ENCODE data around the gene CD37. TPM values are rescaled to one million over a fixed set of nuclear protein-coding genes. Genes with fewer than 3 reads are reported as not detected.
"Not testable (repeated sequence)": the region's sequence is repeated elsewhere in the genome, so short reads cannot be mapped to it uniquely, and the experiment has no call there.

CD37 gene
- polyA plus RNA-seq, 1 donor = 5.9 TPM

DNA sequence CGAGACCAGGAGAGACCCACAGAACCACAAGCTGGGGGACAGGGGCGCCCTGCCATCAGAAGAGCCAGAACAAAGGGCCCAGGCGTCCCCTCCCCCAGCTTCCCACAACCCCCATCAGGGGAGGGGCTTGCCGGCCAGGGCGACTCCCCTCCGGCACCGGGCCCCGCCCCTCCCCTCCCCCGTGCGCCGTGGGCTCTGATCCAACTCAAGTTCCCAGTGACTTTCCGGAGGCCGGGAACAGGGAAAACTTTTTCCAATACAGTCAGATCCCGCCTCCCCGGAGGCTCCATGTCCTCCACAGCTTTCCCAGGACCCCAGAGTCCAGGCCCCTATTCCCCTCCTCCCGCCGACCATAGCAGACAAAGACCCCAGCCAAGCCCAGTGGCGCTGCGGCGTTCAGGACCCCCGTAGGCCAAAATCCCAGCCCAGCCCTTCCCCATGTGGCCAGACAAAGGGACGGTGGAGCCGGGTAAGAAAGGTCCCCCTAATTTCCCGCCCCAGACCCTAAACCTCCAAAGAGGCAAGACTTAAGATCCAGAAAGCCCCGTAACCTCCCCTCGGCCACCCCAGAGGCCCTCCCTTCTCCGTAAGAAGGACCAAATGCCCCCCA lies 26.3 kb downstream of the CD37 start:
- H3K4me3 ChIP-seq (ENCODE audit: low read length) = peak overlapping the region; percentile 81

DNA sequence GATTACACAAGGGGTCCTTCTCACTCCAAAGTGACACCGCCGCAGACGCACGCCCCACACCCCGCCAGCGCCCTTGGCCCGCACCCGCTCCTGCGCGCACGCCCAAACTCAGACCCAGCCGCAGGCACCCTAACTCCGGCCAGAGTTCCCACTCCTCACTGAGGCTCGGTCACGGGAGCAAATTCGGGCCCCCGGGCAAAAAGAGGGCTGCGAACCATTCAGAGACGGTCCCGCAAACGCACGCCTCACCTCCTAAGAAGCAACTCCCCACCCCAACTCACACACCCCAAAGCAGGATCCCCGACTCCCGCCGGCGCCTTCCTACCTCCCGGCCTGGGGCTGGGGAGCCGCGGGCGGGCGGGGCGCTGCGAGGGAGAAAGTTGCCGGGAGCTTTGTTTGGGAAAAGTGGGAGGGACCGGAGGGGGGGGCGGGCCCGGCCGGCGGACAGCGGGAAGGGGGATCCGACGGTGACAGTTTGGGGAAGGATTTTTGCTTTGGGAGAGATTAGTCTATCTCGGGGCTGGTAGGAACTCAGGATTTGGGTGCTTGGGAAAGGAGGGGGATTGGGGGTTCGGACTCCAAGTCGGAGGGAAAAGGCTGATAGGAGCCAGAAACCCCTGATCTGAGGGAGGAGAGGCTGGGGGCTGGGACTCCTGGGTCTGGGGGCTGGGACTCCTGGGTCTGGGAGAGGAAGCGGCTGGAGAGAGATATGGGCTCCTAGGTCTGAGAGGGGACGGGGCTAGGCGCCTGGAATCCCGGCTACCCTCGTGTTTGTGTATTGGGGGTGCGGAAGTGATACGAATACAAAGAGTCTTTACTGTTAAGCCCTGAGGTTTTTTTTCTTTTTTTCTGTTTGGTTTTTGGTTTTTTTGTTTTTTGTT lies 27.1 kb downstream of the CD37 start, which contains the start of gene TEAD2:
Gene TEAD2, minus strand, starts transcription at position 369 of the 881 bp plus-strand sequence. CDS start 2,341 bp downstream, outside the sequence.
- H3K4me3 ChIP-seq (ENCODE audit: low read length) = peak within 1 kb of the TSS; percentile 81
- peak in 1 of 2 donors; percentile 47 for DNase-seq

More for the DNA sequence above, 26.3 kb downstream of the CD37 start:
- Histone ChIP-seq H3K9me3 (ENCODE audit: control insufficient read depth, low read depth, low read length) (peaks cover 7% of the 10 kb centered on the region), H3K36me3 (ENCODE audit: control insufficient read depth, insufficient read depth, low read length) (peaks cover 5% of the 10 kb centered on the region), H3K27ac (ENCODE audit: low read length) (peak overlapping the region; percentile 90), H3K27me3 (ENCODE audit: control insufficient read depth, insufficient read depth, low read length) (peaks cover 54% of the 10 kb centered on the region), H3K4me1 (ENCODE audit: control insufficient read depth, insufficient read depth, low read length) (peaks cover 5% of the 10 kb centered on the region)
- peak; percentile 64 for DNase-seq
- no CpG with 5 or more reads among the region's 27 CpGs for WGBS (ENCODE audit: insufficient coverage, low lambda C conversion rate)

DNA sequence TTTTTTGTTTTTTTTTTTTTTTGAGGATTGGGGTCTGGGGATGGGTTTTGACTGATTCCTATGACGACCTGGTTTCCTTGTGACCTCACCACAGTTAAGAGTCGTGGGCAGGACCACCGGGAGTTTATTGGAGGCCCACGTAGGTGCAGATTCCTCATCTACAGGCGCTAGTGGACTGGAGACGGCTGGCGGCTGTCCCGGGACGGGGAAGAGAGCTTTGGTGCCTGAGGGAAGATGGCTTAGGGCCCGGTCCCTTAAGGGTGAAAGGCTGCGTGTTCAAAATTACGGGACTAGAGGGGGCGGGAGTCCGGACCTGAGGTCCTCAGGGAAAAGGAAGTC lies 27.7 kb downstream of the CD37 start:
- peaks cover 54% of the 10 kb centered on the region for H3K27me3 ChIP-seq (ENCODE audit: control insufficient read depth, insufficient read depth, low read length)
- WGBS (ENCODE audit: insufficient coverage, low lambda C conversion rate) = no CpG with 5 or more reads among the region's 14 CpGs
- H3K4me3 ChIP-seq (ENCODE audit: low read length) = peak overlapping the region; percentile 81
- peaks cover 5% of the 10 kb centered on the region for H3K4me1 ChIP-seq (ENCODE audit: control insufficient read depth, insufficient read depth, low read length)
- H3K36me3 ChIP-seq (ENCODE audit: control insufficient read depth, insufficient read depth, low read length) = no peaks in the 10 kb centered on the region
- peaks cover 7% of the 10 kb centered on the region for H3K9me3 ChIP-seq (ENCODE audit: control insufficient read depth, low read depth, low read length)
- H3K27ac ChIP-seq (ENCODE audit: low read length) = peak overlapping the region; percentile 90
- DNase-seq = peak in 1 of 2 donors; percentile 30

More for the DNA sequence above, 27.1 kb downstream of the CD37 start, which contains the start of gene TEAD2:
- H3K27ac ChIP-seq (ENCODE audit: low read length) = peak within 1 kb of the TSS; percentile 90
- H3K4me1 ChIP-seq (ENCODE audit: control insufficient read depth, insufficient read depth, low read length) = peaks cover 5% of the 10 kb centered on the region
- WGBS (ENCODE audit: insufficient coverage, low lambda C conversion rate) = no CpG with 5 or more reads among the region's 52 CpGs
- peaks cover 7% of the 10 kb centered on the region for H3K9me3 ChIP-seq (ENCODE audit: control insufficient read depth, low read depth, low read length)
- peaks cover under 1% of the 10 kb centered on the region for H3K36me3 ChIP-seq (ENCODE audit: control insufficient read depth, insufficient read depth, low read length)
- peaks cover 54% of the 10 kb centered on the region for H3K27me3 ChIP-seq (ENCODE audit: control insufficient read depth, insufficient read depth, low read length)

DNA sequence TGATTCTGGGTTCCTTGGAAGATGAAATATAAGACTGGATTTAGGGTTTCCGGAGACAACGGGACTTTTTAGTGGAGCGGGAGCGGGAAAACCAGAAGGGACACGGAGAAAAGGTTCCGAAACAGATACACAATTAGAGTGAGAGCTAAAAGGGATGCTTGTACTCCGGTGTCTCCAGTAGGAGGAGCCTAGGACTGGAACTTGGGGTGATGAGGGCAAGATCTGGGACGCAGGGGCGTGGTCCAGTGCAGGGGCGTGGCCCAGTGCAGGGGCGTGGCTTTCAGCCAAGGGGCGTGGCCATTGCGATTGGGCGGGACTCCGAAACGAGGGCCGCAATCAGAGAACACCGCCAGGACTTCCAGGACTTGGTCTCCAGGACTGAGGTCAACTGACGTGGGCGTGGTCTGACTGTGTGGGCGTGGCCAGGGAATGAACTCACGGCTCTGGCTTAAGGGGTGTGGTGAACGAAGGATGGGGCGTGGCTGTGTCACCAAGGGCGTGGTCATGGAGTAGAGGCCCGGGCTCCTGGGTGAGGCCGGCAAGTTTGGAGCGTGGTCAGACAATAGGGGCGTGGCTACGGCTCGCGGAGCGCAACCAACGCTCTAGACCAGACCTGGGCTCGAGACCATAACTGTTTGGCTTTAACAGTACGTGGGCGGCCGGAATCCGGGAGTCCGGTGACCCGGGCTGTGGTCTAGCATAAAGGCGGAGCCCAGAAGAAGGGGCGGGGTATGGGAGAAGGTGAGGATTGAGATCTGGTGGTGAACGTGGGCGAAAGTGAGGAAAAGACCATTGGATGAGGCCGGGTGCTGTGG lies 28.3 kb downstream of the CD37 start, which contains the start of gene DKKL1:
Gene DKKL1, plus strand, starts transcription at position 610 of the 815 bp plus-strand sequence. Its CDS starts 122 bp downstream, at position 732.
- DNase-seq = peak; percentile 80 to 85
- Histone ChIP-seq H3K9me3 (ENCODE audit: control insufficient read depth, low read depth, low read length) (peaks cover 7% of the 10 kb centered on the region), H3K27ac (ENCODE audit: low read length) (peak within 1 kb of the TSS; percentile 90), H3K4me3 (ENCODE audit: low read length) (peak within 1 kb of the TSS; percentile 81), H3K27me3 (ENCODE audit: control insufficient read depth, insufficient read depth, low read length) (peaks cover 54% of the 10 kb centered on the region), H3K36me3 (ENCODE audit: control insufficient read depth, insufficient read depth, low read length) (no peaks in the 10 kb centered on the region), H3K4me1 (ENCODE audit: control insufficient read depth, insufficient read depth, low read length) (peaks cover 5% of the 10 kb centered on the region)
- 10% methylated on average over 5 of the region's 46 CpGs for WGBS (ENCODE audit: insufficient coverage, low lambda C conversion rate)

DNA sequence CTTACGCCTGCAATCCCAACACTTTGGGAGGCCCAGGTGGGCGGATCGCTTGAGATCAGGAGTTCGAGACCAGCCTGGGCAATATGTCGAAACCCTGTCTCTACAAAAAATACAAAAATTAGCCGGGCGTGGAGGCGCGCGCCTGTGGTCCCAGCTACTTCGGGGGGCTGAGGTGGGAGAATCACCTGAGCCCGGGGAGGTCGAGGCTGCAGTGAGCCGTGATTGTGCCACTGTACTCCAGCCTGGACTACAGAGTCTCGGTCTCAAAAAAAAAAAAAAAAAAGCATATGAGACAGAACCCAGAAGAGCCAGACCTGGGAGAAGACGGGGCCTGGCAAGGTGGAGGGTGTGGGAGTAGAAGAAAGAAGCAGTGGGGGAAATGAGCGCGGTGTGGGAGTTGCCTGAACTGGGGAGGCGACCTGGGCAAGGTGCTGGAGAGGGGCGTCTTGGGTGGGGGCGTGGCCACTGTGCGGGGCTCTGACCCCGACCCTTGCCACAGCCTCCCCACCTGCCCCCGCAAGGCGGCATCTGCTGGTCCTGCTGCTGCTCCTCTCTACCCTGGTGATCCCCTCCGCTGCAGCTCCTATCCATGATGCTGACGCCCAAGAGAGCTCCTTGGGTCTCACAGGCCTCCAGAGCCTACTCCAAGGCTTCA lies 29.0 kb downstream of the CD37 start:
- Histone ChIP-seq H3K9me3 (ENCODE audit: control insufficient read depth, low read depth, low read length) (peaks cover 9% of the 10 kb centered on the region), H3K36me3 (ENCODE audit: control insufficient read depth, insufficient read depth, low read length) (no peaks in the 10 kb centered on the region), H3K27me3 (ENCODE audit: control insufficient read depth, insufficient read depth, low read length) (peaks cover 54% of the 10 kb centered on the region), H3K4me3 (ENCODE audit: low read length) (no peak overlapping the region), H3K4me1 (ENCODE audit: control insufficient read depth, insufficient read depth, low read length) (peaks cover 5% of the 10 kb centered on the region), H3K27ac (ENCODE audit: low read length) (no peak overlapping the region)
- no CpG with 5 or more reads among the region's 27 CpGs for WGBS (ENCODE audit: insufficient coverage, low lambda C conversion rate)
- no peak for DNase-seq

DNA sequence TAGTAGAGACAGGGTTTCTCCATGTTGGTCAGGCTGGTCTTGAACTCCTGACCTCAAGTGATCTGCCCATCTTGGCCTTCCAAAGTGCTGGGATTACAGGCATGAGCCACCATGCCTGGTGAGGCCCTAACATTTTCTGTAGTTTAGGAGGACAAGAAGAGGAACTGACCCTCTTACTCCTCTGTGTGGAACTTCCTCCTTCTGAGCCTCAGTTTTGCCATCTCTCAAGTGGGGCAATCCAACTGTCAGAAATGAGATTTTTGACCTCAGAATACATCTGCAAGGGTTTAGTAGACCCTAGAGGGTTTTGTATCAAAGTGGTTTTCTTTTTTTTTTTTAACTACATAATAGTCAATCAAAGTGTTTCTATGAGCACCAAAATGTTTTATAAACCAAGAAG lies 30.9 kb downstream of the CD37 start:
- H3K36me3 ChIP-seq (ENCODE audit: control insufficient read depth, insufficient read depth, low read length) = no peaks in the 10 kb centered on the region
- DNase-seq = no peak

GRCh38 chr19:49368711-49369358 lies 33.6 kb downstream of the CD37 start:
- no peaks in the 10 kb centered on the region for H3K4me1 ChIP-seq (ENCODE audit: control insufficient read depth, insufficient read depth, low read length)

More for the DNA sequence above, 30.9 kb downstream of the CD37 start:
- Histone ChIP-seq H3K4me3 (ENCODE audit: low read length) (no peak overlapping the region), H3K27ac (ENCODE audit: low read length) (no peak overlapping the region), H3K4me1 (ENCODE audit: control insufficient read depth, insufficient read depth, low read length) (peaks cover 5% of the 10 kb centered on the region), H3K27me3 (ENCODE audit: control insufficient read depth, insufficient read depth, low read length) (peaks cover 46% of the 10 kb centered on the region), H3K9me3 (ENCODE audit: control insufficient read depth, low read depth, low read length) (peaks cover 13% of the 10 kb centered on the region)

GRCh38 chr19:49371184-49371583 lies 36.0 kb downstream of the CD37 start:
- no peaks in the 10 kb centered on the region for H3K4me1 ChIP-seq (ENCODE audit: control insufficient read depth, insufficient read depth, low read length)
- no peak overlapping the region for H3K4me3 ChIP-seq (ENCODE audit: low read length)
- H3K27me3 ChIP-seq (ENCODE audit: control insufficient read depth, insufficient read depth, low read length) = peaks cover under 1% of the 10 kb centered on the region
- no peak for DNase-seq
- no peaks in the 10 kb centered on the region for H3K36me3 ChIP-seq (ENCODE audit: control insufficient read depth, insufficient read depth, low read length)
- no peak overlapping the region for H3K27ac ChIP-seq (ENCODE audit: low read length)
- 98% methylated on average over 3 of the region's 3 CpGs for WGBS (ENCODE audit: insufficient coverage, low lambda C conversion rate)
- peaks cover 5% of the 10 kb centered on the region for H3K9me3 ChIP-seq (ENCODE audit: control insufficient read depth, low read depth, low read length)

More at GRCh38 chr19:49368711-49369358, 33.6 kb downstream of the CD37 start:
- Histone ChIP-seq H3K9me3 (ENCODE audit: control insufficient read depth, low read depth, low read length) (peaks cover 5% of the 10 kb centered on the region), H3K36me3 (ENCODE audit: control insufficient read depth, insufficient read depth, low read length) (no peaks in the 10 kb centered on the region), H3K27me3 (ENCODE audit: control insufficient read depth, insufficient read depth, low read length) (peaks cover 19% of the 10 kb centered on the region), H3K27ac (ENCODE audit: low read length) (no peak overlapping the region), H3K4me3 (ENCODE audit: low read length) (no peak overlapping the region)
- DNase-seq = no peak
- no CpG with 5 or more reads among the region's 5 CpGs for WGBS (ENCODE audit: insufficient coverage, low lambda C conversion rate)

GRCh38 chr19:49373174-49373573 lies 38.0 kb downstream of the CD37 start:
- H3K27me3 ChIP-seq (ENCODE audit: control insufficient read depth, insufficient read depth, low read length) = not testable (repeated sequence)
- no CpG with 5 or more reads among the region's 3 CpGs for WGBS (ENCODE audit: insufficient coverage, low lambda C conversion rate)

More at GRCh38 chr19:49373174-49373573, 38.0 kb downstream of the CD37 start:
- H3K4me3 ChIP-seq (ENCODE audit: low read length); H3K9me3 ChIP-seq (ENCODE audit: control insufficient read depth, low read depth, low read length); H3K36me3 ChIP-seq (ENCODE audit: control insufficient read depth, insufficient read depth, low read length); H3K4me1 ChIP-seq (ENCODE audit: control insufficient read depth, insufficient read depth, low read length); H3K27ac ChIP-seq (ENCODE audit: low read length); DNase-seq: not testable (repeated sequence)

Data from large intestine (tissue), 3 donors.